Trophoblast cell (in vitro differentiated cells and primary cell): ENCODE measurements around the gene SNAPC4.

ENCODE experiments used
- DNase-seq, 2 donors: peaks; one replicate each; pipeline ENCODE4 v3.0.0-alpha.2; 2016
- H2AFZ ChIP-seq: 2 replicates; pipeline ENCODE4 v1.6.1; 2013; ENCODE audit warnings: low read length, moderate library complexity, mild to moderate bottlenecking; ENCODE audit not compliant: insufficient read depth, poor library complexity
- H2AK5ac ChIP-seq: 2 replicates; pipeline ENCODE4 v1.6.1; 2013; ENCODE audit warnings: mild to moderate bottlenecking, low read length
- H2BK120ac ChIP-seq: 2 replicates; pipeline ENCODE4 v1.6.1; 2013; ENCODE audit warnings: low read length, mild to moderate bottlenecking, moderate library complexity; ENCODE audit not compliant: insufficient read depth, poor library complexity
- H2BK12ac ChIP-seq: 2 replicates; pipeline ENCODE4 v1.6.1; 2013; ENCODE audit warnings: mild to moderate bottlenecking, low read length, moderate library complexity
- H2BK5ac ChIP-seq: 2 replicates; pipeline ENCODE4 v1.6.1; 2013; ENCODE audit warnings: low read length, low read depth, moderate library complexity, mild to moderate bottlenecking; ENCODE audit not compliant: poor library complexity
- H3K14ac ChIP-seq: 2 replicates; pipeline ENCODE4 v1.6.1; 2013; ENCODE audit warnings: mild to moderate bottlenecking, low read length
- H3K18ac ChIP-seq: 2 replicates; pipeline ENCODE4 v1.6.1; 2013; ENCODE audit warnings: mild to moderate bottlenecking, low read length
- H3K23ac ChIP-seq: 2 replicates; pipeline ENCODE4 v1.6.1; 2013; ENCODE audit warnings: low read length
- H3K27ac ChIP-seq: 2 replicates; pipeline ENCODE4 v1.5.1; 2013; ENCODE audit warnings: low read depth, mild to moderate bottlenecking, inconsistent platforms, low read length, moderate library complexity
- H3K27me3 ChIP-seq: 2 replicates; pipeline ENCODE4 v1.6.1; 2013; ENCODE audit warnings: inconsistent platforms, mild to moderate bottlenecking, low read length, moderate library complexity; ENCODE audit not compliant: insufficient read depth
- H3K36me3 ChIP-seq, 2 experiments: 1 replicate in 1 of 2; 2 replicates in 1 of 2; pipeline ENCODE4 v1.6.1; 2013; ENCODE audit warnings: low read length in 2 of 2, mild to moderate bottlenecking in 2 of 2, moderate library complexity in 1 of 2; ENCODE audit not compliant: insufficient read depth in 2 of 2, control insufficient read depth in 1 of 2
- H3K4ac ChIP-seq: 2 replicates; pipeline ENCODE4 v1.6.1; 2013; ENCODE audit warnings: low read depth, mild to moderate bottlenecking, low read length, moderate library complexity
- H3K4me1 ChIP-seq, 2 experiments: 1 replicate in 1 of 2; 2 replicates in 1 of 2; pipeline ENCODE4 v1.6.1; 2013; ENCODE audit warnings: low read length in 2 of 2, mild to moderate bottlenecking in 2 of 2, moderate library complexity in 1 of 2; ENCODE audit not compliant: insufficient read depth in 2 of 2, control insufficient read depth in 1 of 2
- H3K4me2 ChIP-seq: 2 replicates; pipeline ENCODE4 v1.6.1; 2013; ENCODE audit warnings: inconsistent platforms, mild to moderate bottlenecking, low read length, moderate library complexity
- H3K4me3 ChIP-seq: 2 replicates; pipeline ENCODE4 v1.5.1; 2013; ENCODE audit warnings: mild to moderate bottlenecking, low read depth, low read length, inconsistent platforms
- H3K79me1 ChIP-seq: one replicate; pipeline ENCODE4 v1.6.1; 2013; ENCODE audit warnings: low read length
- H3K79me2 ChIP-seq: 2 replicates; pipeline ENCODE4 v1.6.1; 2013; ENCODE audit warnings: low read length, mild to moderate bottlenecking; ENCODE audit not compliant: control insufficient read depth, insufficient read depth, poor library complexity
- H3K9ac ChIP-seq: 2 replicates; pipeline ENCODE4 v1.6.1; 2013; ENCODE audit warnings: mild to moderate bottlenecking, low read length
- H3K9me3 ChIP-seq: 2 replicates; pipeline ENCODE4 v1.6.1; 2013; ENCODE audit warnings: low read depth, mild to moderate bottlenecking, control low read depth, inconsistent platforms, low read length; ENCODE audit not compliant: insufficient read depth
- H4K12ac ChIP-seq: 2 replicates; pipeline ENCODE4 v1.6.1; 2013; ENCODE audit warnings: low read depth, mild to moderate bottlenecking, low read length, moderate library complexity
- H4K8ac ChIP-seq: 2 replicates; pipeline ENCODE4 v1.6.1; 2013; ENCODE audit warnings: low read depth, mild to moderate bottlenecking, low read length, moderate library complexity
- H4K91ac ChIP-seq: one replicate; pipeline ENCODE4 v1.6.1; 2013; ENCODE audit warnings: low read depth, mild to moderate bottlenecking, low read length, moderate library complexity
- WGBS: extraction: QIAGEN DNeasy Blood & Tissue Kit; methylation state at CpG from one replicate; pipeline ENCODE4 v1.1.7; 2013; ENCODE audit warnings: missing lambda C conversion rate; ENCODE audit not compliant: insufficient read length, insufficient coverage; ENCODE audit errors: extremely low coverage; 5-methylcytosine and 5-hydroxymethylcytosine counted together

The SNAPC4 gene

DNA sequence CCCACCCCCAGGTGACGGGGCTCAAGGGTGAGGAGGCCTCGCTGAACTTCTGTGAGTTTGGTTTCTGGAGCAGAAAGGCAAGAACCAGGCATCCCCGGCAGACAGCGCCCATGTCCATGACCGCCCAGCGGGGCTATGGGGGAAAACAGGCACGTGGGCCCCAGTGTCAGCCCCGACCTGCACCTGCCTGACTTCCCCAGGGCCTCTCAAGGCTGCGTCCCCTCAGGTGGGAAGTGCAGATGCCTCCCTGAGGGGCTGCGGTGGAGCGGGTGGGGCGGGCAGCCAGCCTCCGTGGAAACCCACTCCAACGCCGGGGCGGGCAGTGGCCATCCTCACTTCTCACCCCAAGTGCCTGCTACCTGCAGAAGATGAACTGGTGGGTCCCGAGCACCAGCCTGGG, 19.6 kb downstream of the SNAPC4 start:
- no peak overlapping the region for H4K91ac ChIP-seq
- no peak overlapping the region for H3K4me3 ChIP-seq
- no peak overlapping the region for H2BK5ac ChIP-seq
- no peak overlapping the region for H3K27ac ChIP-seq
- no CpG with 5 or more reads among the region's 17 CpGs for WGBS
- H3K23ac ChIP-seq, result no peak overlapping the region
- H2AFZ ChIP-seq, result no peak overlapping the region
- no peaks in the 10 kb centered on the region for H3K79me2 ChIP-seq
- no peak overlapping the region for H4K12ac ChIP-seq
- no peak overlapping the region for H2AK5ac ChIP-seq
- H3K4me1 ChIP-seq, result peaks cover 0 to 4% of the 10 kb centered on the region in 2 experiments
- no peak overlapping the region for H3K9ac ChIP-seq
- H3K18ac ChIP-seq, result no peak overlapping the region
- no peak overlapping the region for H3K14ac ChIP-seq
- H3K9me3 ChIP-seq, result no peaks in the 10 kb centered on the region
- H3K79me1 ChIP-seq, result no peaks in the 10 kb centered on the region
- no peak overlapping the region for H4K8ac ChIP-seq
- no peak overlapping the region for H2BK12ac ChIP-seq
- H3K4ac ChIP-seq, result no peak overlapping the region
- DNase-seq, result no peak
- no peak overlapping the region for H3K4me2 ChIP-seq
- H3K27me3 ChIP-seq, result no peaks in the 10 kb centered on the region
- peaks cover 84 to 89% of the 10 kb centered on the region in 2 experiments for H3K36me3 ChIP-seq
- H2BK120ac ChIP-seq, result no peak overlapping the region

GRCh38 chr9:136379891-136380290, 20.1 kb downstream of the SNAPC4 start:
- H3K4me3 ChIP-seq, result no peak overlapping the region
- no peak overlapping the region for H2BK12ac ChIP-seq
- no peak overlapping the region for H2AFZ ChIP-seq
- peaks cover 0 to 7% of the 10 kb centered on the region in 2 experiments for H3K4me1 ChIP-seq
- no peak overlapping the region for H4K12ac ChIP-seq
- H2AK5ac ChIP-seq, result no peak overlapping the region
- no peaks in the 10 kb centered on the region for H3K9me3 ChIP-seq
- no CpG with 5 or more reads among the region's 11 CpGs for WGBS
- no peak overlapping the region for H2BK120ac ChIP-seq
- H3K27me3 ChIP-seq, result no peaks in the 10 kb centered on the region
- H3K36me3 ChIP-seq, result peaks cover 87 to 89% of the 10 kb centered on the region in 2 experiments
- no peak overlapping the region for H3K9ac ChIP-seq
- no peak overlapping the region for H3K4ac ChIP-seq
- H3K79me1 ChIP-seq, result no peaks in the 10 kb centered on the region
- no peak overlapping the region for H2BK5ac ChIP-seq
- no peak overlapping the region for H3K4me2 ChIP-seq
- H4K91ac ChIP-seq, result no peak overlapping the region
- no peak overlapping the region for H3K18ac ChIP-seq
- no peak overlapping the region for H4K8ac ChIP-seq
- no peaks in the 10 kb centered on the region for H3K79me2 ChIP-seq
- H3K23ac ChIP-seq, result no peak overlapping the region
- no peak for DNase-seq
- H3K27ac ChIP-seq, result no peak overlapping the region
- H3K14ac ChIP-seq, result no peak overlapping the region

GRCh38 chr9:136379401-136379800, 20.6 kb downstream of the SNAPC4 start:
- H2AK5ac ChIP-seq, result no peak overlapping the region
- no peak overlapping the region for H3K14ac ChIP-seq
- H3K4me1 ChIP-seq, result peaks cover 0 to 11% of the 10 kb centered on the region in 2 experiments
- no peak overlapping the region for H3K4ac ChIP-seq
- H3K9me3 ChIP-seq, result no peaks in the 10 kb centered on the region
- no peaks in the 10 kb centered on the region for H3K79me2 ChIP-seq
- H3K36me3 ChIP-seq, result peaks cover 87 to 90% of the 10 kb centered on the region in 2 experiments
- no peak overlapping the region for H2BK120ac ChIP-seq
- H2BK5ac ChIP-seq, result no peak overlapping the region
- no CpG with 5 or more reads among the region's 11 CpGs for WGBS
- H3K4me3 ChIP-seq, result no peak overlapping the region
- DNase-seq, result no peak
- no peak overlapping the region for H2AFZ ChIP-seq
- no peaks in the 10 kb centered on the region for H3K27me3 ChIP-seq
- no peaks in the 10 kb centered on the region for H3K79me1 ChIP-seq
- H4K8ac ChIP-seq, result no peak overlapping the region
- H2BK12ac ChIP-seq, result no peak overlapping the region
- H3K9ac ChIP-seq, result no peak overlapping the region
- H3K23ac ChIP-seq, result no peak overlapping the region
- H3K27ac ChIP-seq, result no peak overlapping the region
- no peak overlapping the region for H3K18ac ChIP-seq
- H4K12ac ChIP-seq, result no peak overlapping the region
- H3K4me2 ChIP-seq, result no peak overlapping the region
- H4K91ac ChIP-seq, result no peak overlapping the region

DNA sequence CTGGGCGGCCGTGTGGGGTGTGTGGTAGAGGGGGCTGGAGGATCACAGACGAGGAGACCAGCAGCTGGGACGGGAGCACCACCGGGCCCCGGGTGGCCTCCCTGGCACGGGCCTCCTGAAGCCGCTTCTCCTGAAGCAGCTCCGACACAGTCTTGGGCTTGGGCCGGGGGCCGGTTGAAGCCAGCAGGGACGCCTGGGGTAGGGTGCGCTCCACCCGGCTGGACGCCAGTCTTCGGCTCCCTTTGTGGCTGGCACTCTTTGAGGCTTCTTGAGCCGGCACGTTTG, 21.0 kb downstream of the SNAPC4 start:
- Histone ChIP-seq H3K14ac (no peak overlapping the region), H3K4ac (no peak overlapping the region), H3K27me3 (no peaks in the 10 kb centered on the region), H3K4me2 (no peak overlapping the region), H3K9ac (no peak overlapping the region), H2BK12ac (no peak overlapping the region), H2AFZ (no peak overlapping the region), H3K79me2 (no peaks in the 10 kb centered on the region), H3K79me1 (no peaks in the 10 kb centered on the region), H3K23ac (no peak overlapping the region), H3K18ac (no peak overlapping the region), H4K8ac (no peak overlapping the region), H2AK5ac (no peak overlapping the region), H3K9me3 (no peaks in the 10 kb centered on the region), H2BK120ac (no peak overlapping the region), H4K12ac (no peak overlapping the region), H3K36me3 (peaks cover 82 to 85% of the 10 kb centered on the region in 2 experiments), H3K4me1 (peaks cover 2 to 15% of the 10 kb centered on the region in 2 experiments), H4K91ac (no peak overlapping the region), H3K27ac (no peak overlapping the region), H3K4me3 (no peak overlapping the region), H2BK5ac (no peak overlapping the region)
- no peak for DNase-seq
- no CpG with 5 or more reads among the region's 18 CpGs for WGBS
